ENCODE data around the gene KRTAP5-3.

KRTAP5-3 gene

GRCh38 chr11:1639666-1640065 is 31.4 kb upstream of the KRTAP5-3 start:
- Histone ChIP-seq H3K36me3 (replicated peaks) (no peaks in the 10 kb centered on the region), H3K27me3 (replicated peaks) (peaks cover 7% of the 10 kb centered on the region), H3K4me3 (ENCODE audit: low read depth, low read length) (no peak overlapping the region), H3K27ac (no peak overlapping the region)
- TF ChIP-seq CTCF (IDR thresholded peaks at IDR 0.05; ENCODE audit: low read depth, low read length, missing control alignments): no peak
- no peak for DNase-seq
- in situ Hi-C loops (cut with HindIII; ENCODE audit: low pct_ligation_motif_present, low sequenced_read_pairs): no loop called here

- in situ Hi-C loops (cut with HindIII; ENCODE audit: low pct_ligation_motif_present, low sequenced_read_pairs): no loop called here
- H3K27ac ChIP-seq: no peak overlapping the region
- no peaks in the 10 kb centered on the region for H3K36me3 ChIP-seq (replicated peaks)
- DNase-seq: no peak
- H3K27me3 ChIP-seq (replicated peaks): peaks cover 7% of the 10 kb centered on the region
- no peak for TF ChIP-seq CTCF (IDR thresholded peaks at IDR 0.05; ENCODE audit: low read depth, low read length, missing control alignments)
- H3K4me3 ChIP-seq (ENCODE audit: low read depth, low read length): no peak overlapping the region
Measured at GRCh38 chr11:1639102-1639620, 30.9 kb upstream of the KRTAP5-3 start.

GRCh38 chr11:1638344-1638743 is 30.1 kb upstream of the KRTAP5-3 start:
- no peak overlapping the region for H3K27ac ChIP-seq
- in situ Hi-C loops (cut with HindIII; ENCODE audit: low pct_ligation_motif_present, low sequenced_read_pairs): no loop called here
- DNase-seq: no peak
- no peak overlapping the region for H3K4me3 ChIP-seq (ENCODE audit: low read depth, low read length)
- no peak for TF ChIP-seq CTCF (IDR thresholded peaks at IDR 0.05; ENCODE audit: low read depth, low read length, missing control alignments)
- peaks cover 10% of the 10 kb centered on the region for H3K27me3 ChIP-seq (replicated peaks)
- H3K36me3 ChIP-seq (replicated peaks): no peaks in the 10 kb centered on the region

DNA sequence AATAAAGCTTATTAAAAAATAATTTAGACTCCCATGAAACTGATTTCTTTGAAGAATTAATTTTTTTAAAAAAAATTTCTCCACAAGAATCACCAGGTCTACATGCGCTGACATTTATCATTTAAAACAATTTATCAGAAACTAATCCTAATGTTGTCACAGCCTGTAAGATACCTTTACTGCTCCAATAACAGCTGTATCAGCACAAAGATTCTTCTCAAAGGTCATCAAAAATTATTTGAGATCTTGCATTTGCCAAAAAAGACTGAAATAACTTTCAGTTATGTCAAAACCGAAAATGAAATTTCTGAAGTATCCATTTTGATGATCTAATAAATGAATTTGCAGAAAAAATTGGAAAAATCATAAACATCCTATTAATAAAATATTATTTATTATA is 29.4 kb upstream of the KRTAP5-3 start:
- TF ChIP-seq CTCF (IDR thresholded peaks at IDR 0.05; ENCODE audit: low read depth, low read length, missing control alignments): no peak
- H3K27ac ChIP-seq: no peak overlapping the region
- in situ Hi-C loops (cut with HindIII; ENCODE audit: low pct_ligation_motif_present, low sequenced_read_pairs): no loop called here

GRCh38 chr11:1636291-1636950 is 28.2 kb upstream of the KRTAP5-3 start:
- Histone ChIP-seq H3K36me3 (replicated peaks) (no peaks in the 10 kb centered on the region), H3K27ac (no peak overlapping the region), H3K4me3 (ENCODE audit: low read depth, low read length) (no peak overlapping the region), H3K27me3 (replicated peaks) (peaks cover 13% of the 10 kb centered on the region)
- DNase-seq: no peak
- in situ Hi-C loops (cut with HindIII; ENCODE audit: low pct_ligation_motif_present, low sequenced_read_pairs): no loop called here
- TF ChIP-seq CTCF (IDR thresholded peaks at IDR 0.05; ENCODE audit: low read depth, low read length, missing control alignments): no peak

More for the DNA sequence above, 29.4 kb upstream of the KRTAP5-3 start:
- peaks cover 12% of the 10 kb centered on the region for H3K27me3 ChIP-seq (replicated peaks)
- H3K36me3 ChIP-seq (replicated peaks): no peaks in the 10 kb centered on the region
- H3K4me3 ChIP-seq (ENCODE audit: low read depth, low read length): no peak overlapping the region
- DNase-seq: no peak

- no peak for DNase-seq
- Histone ChIP-seq H3K36me3 (replicated peaks) (no peaks in the 10 kb centered on the region), H3K27ac (no peak overlapping the region), H3K27me3 (replicated peaks) (peaks cover 19% of the 10 kb centered on the region), H3K4me3 (ENCODE audit: low read depth, low read length) (no peak overlapping the region)
- TF ChIP-seq CTCF (IDR thresholded peaks at IDR 0.05; ENCODE audit: low read depth, low read length, missing control alignments): no peak
- in situ Hi-C loops (cut with HindIII; ENCODE audit: low pct_ligation_motif_present, low sequenced_read_pairs): no loop called here
Measured at GRCh38 chr11:1633864-1634263, 25.6 kb upstream of the KRTAP5-3 start.
